Caco-2 (cell line): ENCODE measurements around the gene P2RY13. TPM values are rescaled to one million over a fixed set of nuclear protein-coding genes. Genes with fewer than 3 reads are reported as not detected.

Source experiments
- BruUV-seq: library from RNA; stranded (reverse); fragments of 400-500 nt; replicated peaks from 2 replicates; lab custom pipeline; 2021; lab: Mats Ljungman, UMichigan
- CTCF ChIA-PET: fragments of 300-600 bp; sonication (Branson Sonifier 250); formaldehyde crosslinking; loops from one replicate; lab custom pipeline; 2022; ENCODE audit warnings: antibody characterized with exemption; lab: Charles Lee
- POLR2A ChIA-PET: fragments of 300-600 bp; sonication (Branson Sonifier 250); formaldehyde crosslinking; loops from one replicate; lab custom pipeline; 2022; ENCODE audit warnings: antibody characterized with exemption; lab: Charles Lee
- DNase-seq, 2 experiments: peaks; one replicate each; pipeline versions ENCODE4 v3.0.0 to v3.0.0-alpha.2; 2020 to 2022
- H3K27me3 ChIP-seq: replicated peaks from 2 replicates; pipeline ENCODE4 v1.6.0; 2011; ENCODE audit warnings: low read length; ENCODE audit not compliant: control insufficient read depth, insufficient read depth
- H3K36me3 ChIP-seq: 2 replicates; pipeline ENCODE4 v1.5.1; 2011; ENCODE audit warnings: low read length; ENCODE audit not compliant: control insufficient read depth, insufficient read depth
- H3K4me1 ChIP-seq: fragments of 250-450 bp; sonication (Bioruptor Pico); 2 replicates; pipeline ENCODE4 v1.5.1; 2020; ENCODE audit warnings: mild to moderate bottlenecking
- H3K4me3 ChIP-seq: 2 replicates; pipeline ENCODE4 v1.5.1; 2011; ENCODE audit warnings: low read depth, mild to moderate bottlenecking, control low read depth, low read length
- H3K9me3 ChIP-seq: fragments of 250-450 bp; sonication (Bioruptor Pico); 2 replicates; pipeline ENCODE4 v1.5.1; 2020; ENCODE audit warnings: mild to moderate bottlenecking, moderate library complexity
- H3K27ac Mint-ChIP-seq: one replicate; pipeline ENCODE4 v1.8.0; 2022; ENCODE audit warnings: mixed read lengths; ENCODE audit not compliant: unreplicated experiment
- H3K27me3 Mint-ChIP-seq: one replicate; pipeline ENCODE4 v1.8.0; 2022; ENCODE audit warnings: mixed read lengths; ENCODE audit not compliant: insufficient read depth, unreplicated experiment
- H3K36me3 Mint-ChIP-seq: one replicate; pipeline ENCODE4 v1.8.0; 2022; ENCODE audit warnings: mild to moderate bottlenecking, mixed read lengths; ENCODE audit not compliant: insufficient read depth, unreplicated experiment
- H3K4me1 Mint-ChIP-seq: one replicate; pipeline ENCODE4 v1.8.0; 2022; ENCODE audit warnings: low read depth, mixed read lengths; ENCODE audit not compliant: unreplicated experiment
- H3K4me3 Mint-ChIP-seq: one replicate; pipeline ENCODE4 v1.8.0; 2022; ENCODE audit warnings: mild to moderate bottlenecking, moderate library complexity, mixed read lengths; ENCODE audit not compliant: unreplicated experiment
- H3K9me3 Mint-ChIP-seq: one replicate; pipeline ENCODE4 v1.8.0; 2022; ENCODE audit warnings: mixed read lengths; ENCODE audit not compliant: unreplicated experiment
- intact Hi-C: fragments of 100-400 bp; cut with micrococcal nuclease; formaldehyde crosslinking; loops from one replicate; pipeline ENCODE4 v1.10.0; 2022; ENCODE audit not compliant: unreplicated experiment
- total RNA-seq: library from RNA; stranded (reverse); gene quantifications from 2 replicates; pipeline ENCODE4 v1.2.3, GENCODE V29; 2022
- TF ChIP-seq, protein P1 (sequence below), 2 experiments: fragments of 200-600 bp in 1 of 2; IDR thresholded peaks; 1 replicate in 1 of 2; 2 replicates in 1 of 2; pipeline versions ENCODE4 v1.5.1 to v1.8.0; 2011 to 2022; ENCODE audit warnings: antibody characterized with exemption in 1 of 2, control low read depth in 1 of 2, inconsistent platforms in 1 of 2, low read depth in 1 of 2, low read length in 1 of 2, mild to moderate bottlenecking in 1 of 2, moderate library complexity in 1 of 2; ENCODE audit not compliant: insufficient read depth in 1 of 2, severe bottlenecking in 1 of 2, unreplicated experiment in 1 of 2

Gene P2RY13
- total RNA-seq, 1 experiment from 2014 or later, result not detected

DNA sequence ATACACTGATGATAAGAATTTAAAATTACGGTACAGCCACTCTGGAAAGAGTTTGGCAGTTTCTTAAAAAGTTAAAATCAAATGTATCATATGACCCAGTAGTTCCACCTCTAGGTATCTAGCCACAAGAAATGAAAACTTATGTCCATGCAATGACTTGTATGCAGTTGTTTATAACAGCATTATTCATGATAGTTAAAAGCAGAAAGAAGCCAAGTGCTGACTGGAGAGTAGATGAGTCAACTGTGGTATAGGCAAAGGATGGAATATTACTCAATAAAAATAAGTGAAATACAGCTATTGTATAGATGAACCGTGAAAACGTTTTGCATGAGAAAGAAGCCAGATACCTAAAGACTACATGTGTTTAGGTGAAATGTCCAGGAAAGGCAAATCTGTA, 27.6 kb downstream of the P2RY13 start:
- H3K9me3 Mint-ChIP-seq, result no peaks in the 10 kb centered on the region
- TF ChIP-seq, protein P1, sequence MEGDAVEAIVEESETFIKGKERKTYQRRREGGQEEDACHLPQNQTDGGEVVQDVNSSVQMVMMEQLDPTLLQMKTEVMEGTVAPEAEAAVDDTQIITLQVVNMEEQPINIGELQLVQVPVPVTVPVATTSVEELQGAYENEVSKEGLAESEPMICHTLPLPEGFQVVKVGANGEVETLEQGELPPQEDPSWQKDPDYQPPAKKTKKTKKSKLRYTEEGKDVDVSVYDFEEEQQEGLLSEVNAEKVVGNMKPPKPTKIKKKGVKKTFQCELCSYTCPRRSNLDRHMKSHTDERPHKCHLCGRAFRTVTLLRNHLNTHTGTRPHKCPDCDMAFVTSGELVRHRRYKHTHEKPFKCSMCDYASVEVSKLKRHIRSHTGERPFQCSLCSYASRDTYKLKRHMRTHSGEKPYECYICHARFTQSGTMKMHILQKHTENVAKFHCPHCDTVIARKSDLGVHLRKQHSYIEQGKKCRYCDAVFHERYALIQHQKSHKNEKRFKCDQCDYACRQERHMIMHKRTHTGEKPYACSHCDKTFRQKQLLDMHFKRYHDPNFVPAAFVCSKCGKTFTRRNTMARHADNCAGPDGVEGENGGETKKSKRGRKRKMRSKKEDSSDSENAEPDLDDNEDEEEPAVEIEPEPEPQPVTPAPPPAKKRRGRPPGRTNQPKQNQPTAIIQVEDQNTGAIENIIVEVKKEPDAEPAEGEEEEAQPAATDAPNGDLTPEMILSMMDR (IDR thresholded peaks at IDR 0.05; ENCODE audit: insufficient read depth in 1 of 2, low read depth in 1 of 2, low read length in 1 of 2, severe bottlenecking in 1 of 2, unreplicated experiment in 1 of 2), result no peak
- no peaks in the 10 kb centered on the region for H3K36me3 ChIP-seq
- H3K27me3 Mint-ChIP-seq, result no peaks in the 10 kb centered on the region
- peaks cover 13% of the 10 kb centered on the region for H3K4me1 ChIP-seq
- peaks cover 10% of the 10 kb centered on the region for H3K36me3 Mint-ChIP-seq
- no peak overlapping the region for H3K27ac Mint-ChIP-seq
- peaks cover 31% of the 10 kb centered on the region for H3K4me1 Mint-ChIP-seq
- POLR2A ChIA-PET, result no interaction called here
- intact Hi-C loops, result no loop called here
- BruUV-seq, result no TSS peak
- H3K4me3 ChIP-seq, result no peak overlapping the region
- CTCF ChIA-PET, result no interaction called here
- no peak for DNase-seq
- H3K27me3 ChIP-seq, result no peaks in the 10 kb centered on the region
- H3K9me3 ChIP-seq, result no peaks in the 10 kb centered on the region
- no peak overlapping the region for H3K4me3 Mint-ChIP-seq

- Histone ChIP-seq H3K9me3 (no peaks in the 10 kb centered on the region), H3K36me3 (no peaks in the 10 kb centered on the region), H3K4me3 (no peak overlapping the region), H3K4me1 (peaks cover 9% of the 10 kb centered on the region), H3K27me3 (no peaks in the 10 kb centered on the region)
- no TSS peak for BruUV-seq
- H3K36me3 Mint-ChIP-seq, result peaks cover 6% of the 10 kb centered on the region
- CTCF ChIA-PET, result no interaction called here
- H3K27me3 Mint-ChIP-seq, result no peaks in the 10 kb centered on the region
- intact Hi-C loops, result no loop called here
- no peak overlapping the region for H3K27ac Mint-ChIP-seq
- POLR2A ChIA-PET, result no interaction called here
- H3K9me3 Mint-ChIP-seq, result no peaks in the 10 kb centered on the region
- no peak for DNase-seq
- TF ChIP-seq, protein P1 (IDR thresholded peaks at IDR 0.05; ENCODE audit: insufficient read depth in 1 of 2, low read depth in 1 of 2, low read length in 1 of 2, severe bottlenecking in 1 of 2, unreplicated experiment in 1 of 2), result no peak
- peaks cover 26% of the 10 kb centered on the region for H3K4me1 Mint-ChIP-seq
- H3K4me3 Mint-ChIP-seq, result no peak overlapping the region
Observed at GRCh38 chr3:151300539-151300938, 28.8 kb downstream of the P2RY13 start.

GRCh38 chr3:151299006-151299405, 30.3 kb downstream of the P2RY13 start:
- H3K4me1 Mint-ChIP-seq, result peaks cover 13% of the 10 kb centered on the region
- H3K4me3 Mint-ChIP-seq, result no peak overlapping the region
- Histone ChIP-seq H3K9me3 (no peaks in the 10 kb centered on the region), H3K27me3 (no peaks in the 10 kb centered on the region), H3K4me3 (no peak overlapping the region), H3K4me1 (no peaks in the 10 kb centered on the region), H3K36me3 (no peaks in the 10 kb centered on the region)
- no peaks in the 10 kb centered on the region for H3K9me3 Mint-ChIP-seq
- H3K36me3 Mint-ChIP-seq, result peaks cover 6% of the 10 kb centered on the region
- TF ChIP-seq, protein P1 (IDR thresholded peaks at IDR 0.05; ENCODE audit: insufficient read depth in 1 of 2, low read depth in 1 of 2, low read length in 1 of 2, severe bottlenecking in 1 of 2, unreplicated experiment in 1 of 2), result no peak
- no peaks in the 10 kb centered on the region for H3K27me3 Mint-ChIP-seq
- intact Hi-C loops, result no loop called here
- no TSS peak for BruUV-seq
- POLR2A ChIA-PET, result no interaction called here
- DNase-seq, result no peak
- no peak overlapping the region for H3K27ac Mint-ChIP-seq
- CTCF ChIA-PET, result no interaction called here
